ENCODE results near the gene FAM136A. TPM values are rescaled to one million over a fixed set of nuclear protein-coding genes. Genes with fewer than 3 reads are reported as not detected.
A peak's percentile ranks its signal among the peaks of the same experiment; 100 is the strongest.

FAM136A gene
- total RNA-seq = 10 to 100 TPM; 34.1 to 37.4 TPM

GRCh38 chr2:70301344-70302194 is at the start of gene FAM136A:
Gene FAM136A (minus strand): TSS chr2:70302067. CDS start chr2:70302011, 56 bp downstream.
- peaks cover 2% of the 10 kb centered on the region for H3K27me3 Mint-ChIP-seq
- no peaks in the 10 kb centered on the region for H3K9me3 Mint-ChIP-seq
- ChIA-PET POLR2A (interaction anchor here (0.8 to 5.1 kb wide), 5 partner anchors 8 to 389 kb away, joined by 4 to 49 read pairs (median 6); partner anchors contain the start of genes C2orf42, MXD1, PCYOX1 and SNRPG), CTCF (interaction anchor here (0.8 to 5.5 kb wide), 15 partner anchors 8 to 388 kb away, joined by 3 to 87 read pairs (median 3); partner anchors contain the start of genes MXD1, PCYOX1 and SNRPG)
- DNase-seq = peak; percentile 90
- H3K36me3 Mint-ChIP-seq (ENCODE audit: low read depth) = peaks cover 36% of the 10 kb centered on the region
- H3K4me3 Mint-ChIP-seq = peak within 1 kb of the TSS; percentile 93
- peaks cover 42% of the 10 kb centered on the region for H3K4me1 Mint-ChIP-seq
- peak within 1 kb of the TSS; percentile 91 for H3K27ac Mint-ChIP-seq

GRCh38 chr2:70349921-70350685 is 48.2 kb upstream of the FAM136A start:
- Mint-ChIP-seq H3K9me3 (no peaks in the 10 kb centered on the region), H3K27ac (no peak overlapping the region), H3K4me1 (no peaks in the 10 kb centered on the region), H3K27me3 (peaks cover 45% of the 10 kb centered on the region), H3K4me3 (no peak overlapping the region), H3K36me3 (ENCODE audit: low read depth) (no peaks in the 10 kb centered on the region)
- ChIA-PET CTCF (interaction anchor here (1.4 kb wide), 1 partner anchor 9 kb away, joined by 4 read pairs; no protein-coding TSS in a partner anchor), POLR2A (no interaction called here)
- no peak for DNase-seq

GRCh38 chr2:70347831-70348230 is 46.0 kb upstream of the FAM136A start:
- Mint-ChIP-seq H3K9me3 (no peaks in the 10 kb centered on the region), H3K36me3 (ENCODE audit: low read depth) (no peaks in the 10 kb centered on the region), H3K4me1 (no peaks in the 10 kb centered on the region), H3K4me3 (no peak overlapping the region), H3K27me3 (peaks cover 42% of the 10 kb centered on the region), H3K27ac (no peak overlapping the region)
- POLR2A ChIA-PET = no interaction called here
- DNase-seq = no peak
- CTCF ChIA-PET = no interaction called here

- Mint-ChIP-seq H3K27me3 (peaks cover 30% of the 10 kb centered on the region), H3K36me3 (ENCODE audit: low read depth) (no peaks in the 10 kb centered on the region), H3K9me3 (no peaks in the 10 kb centered on the region), H3K4me1 (no peaks in the 10 kb centered on the region), H3K27ac (no peak overlapping the region), H3K4me3 (no peak overlapping the region)
- CTCF ChIA-PET = no interaction called here
- POLR2A ChIA-PET = no interaction called here
- no peak for DNase-seq
Measured at GRCh38 chr2:70344195-70344594, 42.3 kb upstream of the FAM136A start.

- CTCF ChIA-PET = interaction anchor here (0.9 to 3.7 kb wide), 8 partner anchors 12 to 339 kb away, joined by 3 to 34 read pairs (median 4); no protein-coding TSS in a partner anchor
- Mint-ChIP-seq H3K27me3 (peaks cover 14% of the 10 kb centered on the region), H3K27ac (no peak overlapping the region), H3K36me3 (ENCODE audit: low read depth) (no peaks in the 10 kb centered on the region), H3K4me1 (no peaks in the 10 kb centered on the region), H3K4me3 (no peak overlapping the region), H3K9me3 (no peaks in the 10 kb centered on the region)
- POLR2A ChIA-PET = no interaction called here
- no peak for DNase-seq
Measured at GRCh38 chr2:70341477-70341765, 39.6 kb upstream of the FAM136A start.

- H3K27me3 Mint-ChIP-seq = peaks cover 14% of the 10 kb centered on the region
- DNase-seq = peak; percentile 30
- no peaks in the 10 kb centered on the region for H3K36me3 Mint-ChIP-seq (ENCODE audit: low read depth)
- H3K27ac Mint-ChIP-seq = no peak overlapping the region
- H3K9me3 Mint-ChIP-seq = no peaks in the 10 kb centered on the region
- no peak overlapping the region for H3K4me3 Mint-ChIP-seq
- H3K4me1 Mint-ChIP-seq = no peaks in the 10 kb centered on the region
- ChIA-PET CTCF (interaction anchor here (0.7 to 3.7 kb wide), 11 partner anchors 9 to 307 kb away, joined by 3 to 34 read pairs (median 3); no protein-coding TSS in a partner anchor), POLR2A (no interaction called here)
Measured at GRCh38 chr2:70340761-70341476, 39.1 kb upstream of the FAM136A start.

- Mint-ChIP-seq H3K36me3 (ENCODE audit: low read depth) (no peaks in the 10 kb centered on the region), H3K4me1 (no peaks in the 10 kb centered on the region), H3K9me3 (no peaks in the 10 kb centered on the region), H3K4me3 (no peak overlapping the region), H3K27ac (no peak overlapping the region), H3K27me3 (peaks cover 14% of the 10 kb centered on the region)
- no peak for DNase-seq
- ChIA-PET CTCF (interaction anchor here (0.8 to 3.7 kb wide), 9 partner anchors 11 to 308 kb away, joined by 3 to 34 read pairs (median 3); no protein-coding TSS in a partner anchor), POLR2A (no interaction called here)
Measured at GRCh38 chr2:70340075-70340474, 38.2 kb upstream of the FAM136A start.

- no peak overlapping the region for H3K27ac Mint-ChIP-seq
- peaks cover 7% of the 10 kb centered on the region for H3K27me3 Mint-ChIP-seq
- H3K4me3 Mint-ChIP-seq = no peak overlapping the region
- H3K9me3 Mint-ChIP-seq = no peaks in the 10 kb centered on the region
- CTCF ChIA-PET = interaction anchor here (0.6 to 1.6 kb wide), 2 partner anchors 34 to 36 kb away, joined by 3 to 4 read pairs; no protein-coding TSS in a partner anchor
- no peak for DNase-seq
- H3K4me1 Mint-ChIP-seq = no peaks in the 10 kb centered on the region
- POLR2A ChIA-PET = no interaction called here
- H3K36me3 Mint-ChIP-seq (ENCODE audit: low read depth) = no peaks in the 10 kb centered on the region
Measured at GRCh38 chr2:70336552-70336951, 34.7 kb upstream of the FAM136A start.

- POLR2A ChIA-PET = no interaction called here
- no peaks in the 10 kb centered on the region for H3K4me1 Mint-ChIP-seq
- no peaks in the 10 kb centered on the region for H3K36me3 Mint-ChIP-seq (ENCODE audit: low read depth)
- peaks cover 7% of the 10 kb centered on the region for H3K27me3 Mint-ChIP-seq
- no peaks in the 10 kb centered on the region for H3K9me3 Mint-ChIP-seq
- no peak overlapping the region for H3K27ac Mint-ChIP-seq
- DNase-seq = no peak
- H3K4me3 Mint-ChIP-seq = no peak overlapping the region
- CTCF ChIA-PET = interaction anchor here (2.6 kb wide), 1 partner anchor 27 kb away, joined by 8 read pairs; no protein-coding TSS in a partner anchor
Measured at GRCh38 chr2:70331012-70331411, 29.1 kb upstream of the FAM136A start.

GRCh38 chr2:70330476-70330875 is 28.6 kb upstream of the FAM136A start:
- Mint-ChIP-seq H3K4me3 (no peak overlapping the region), H3K9me3 (no peaks in the 10 kb centered on the region), H3K36me3 (ENCODE audit: low read depth) (no peaks in the 10 kb centered on the region), H3K27me3 (peaks cover 7% of the 10 kb centered on the region), H3K27ac (no peak overlapping the region), H3K4me1 (no peaks in the 10 kb centered on the region)
- DNase-seq = no peak
- ChIA-PET CTCF (interaction anchor here (1.6 to 2.6 kb wide), 2 partner anchors 10 to 26 kb away, joined by 6 to 8 read pairs; no protein-coding TSS in a partner anchor), POLR2A (no interaction called here)

GRCh38 chr2:70328921-70329561 is 27.2 kb upstream of the FAM136A start:
- ChIA-PET CTCF (interaction anchor here (0.6 to 2.6 kb wide), 4 partner anchors 11 to 825 kb away, joined by 3 to 8 read pairs (median 4); no protein-coding TSS in a partner anchor), POLR2A (no interaction called here)
- DNase-seq = no peak
- no peaks in the 10 kb centered on the region for H3K9me3 Mint-ChIP-seq
- H3K27me3 Mint-ChIP-seq = peaks cover 7% of the 10 kb centered on the region
- no peak overlapping the region for H3K27ac Mint-ChIP-seq
- no peak overlapping the region for H3K4me3 Mint-ChIP-seq
- no peaks in the 10 kb centered on the region for H3K36me3 Mint-ChIP-seq (ENCODE audit: low read depth)
- H3K4me1 Mint-ChIP-seq = no peaks in the 10 kb centered on the region

- H3K27ac Mint-ChIP-seq = no peak overlapping the region
Measured at GRCh38 chr2:70325875-70326274, 24.0 kb upstream of the FAM136A start.

More at GRCh38 chr2:70325875-70326274, 24.0 kb upstream of the FAM136A start:
- no peaks in the 10 kb centered on the region for H3K4me1 Mint-ChIP-seq
- H3K27me3 Mint-ChIP-seq = peaks cover 11% of the 10 kb centered on the region
- no peak for DNase-seq
- H3K9me3 Mint-ChIP-seq = no peaks in the 10 kb centered on the region
- ChIA-PET CTCF (no interaction called here), POLR2A (no interaction called here)
- no peak overlapping the region for H3K4me3 Mint-ChIP-seq
- H3K36me3 Mint-ChIP-seq (ENCODE audit: low read depth) = no peaks in the 10 kb centered on the region

Measured in activated CD4-positive, alpha-beta memory T cell treated with anti-CD3 and anti-CD28 coated beads, Interleukin-2, amount 10 ng/mL, durations not matched to agents 7 days and 5 days (primary cell).